ENCODE results near the gene PHIP.
A peak's percentile ranks its signal among the peaks of the same experiment; 100 is the strongest.

PHIP gene

GRCh38 chr6:79076782-79077641 is 1.0 kb downstream of the PHIP start:
- H3K79me2 ChIP-seq (ENCODE audit: low read length): peaks cover 48% of the 10 kb centered on the region

GRCh38 chr6:79076160-79076559 is 1.9 kb downstream of the PHIP start:
- Histone ChIP-seq H3K4me1 (ENCODE audit: low read length) (peaks cover 53% of the 10 kb centered on the region), H3K36me3 (replicated peaks; ENCODE audit: insufficient read depth, low read length) (peaks cover 3% of the 10 kb centered on the region; the same call in 1 of the 2 replicates), H3F3A (ENCODE audit: insufficient read depth, low read length) (peaks cover 34% of the 10 kb centered on the region), H4K20me1 (ENCODE audit: insufficient read depth, low read length) (no peaks in the 10 kb centered on the region), H3K4me3 (ENCODE audit: low read length) (peak overlapping the region; percentile 68), H3K9me2 (replicated peaks; ENCODE audit: insufficient read depth, low read length) (no peaks in the 10 kb centered on the region), H3K27me3 (replicated peaks; ENCODE audit: insufficient read depth, low read length) (no peaks in the 10 kb centered on the region), H3K79me2 (ENCODE audit: low read length) (peaks cover 56% of the 10 kb centered on the region), H3K4me2 (ENCODE audit: low read depth, low read length) (peak overlapping the region; percentile 62), H2AFZ (ENCODE audit: low read length) (no peak overlapping the region), H3K9me3 (replicated peaks; ENCODE audit: insufficient read depth, low read length) (no peaks in the 10 kb centered on the region), H3K27ac (ENCODE audit: low read length) (peak overlapping the region; percentile 44; the same call in 1 of the 2 replicates), H3K9ac (ENCODE audit: low read length) (peak overlapping the region; percentile 43; the same call in 1 of the 2 replicates)
- no peak for TF ChIP-seq EZH2phosphoT487 (IDR thresholded peaks at IDR 0.05; ENCODE audit: low read length)
- no peak for TF ChIP-seq CTCF (IDR thresholded peaks at IDR 0.05; ENCODE audit: low read length)
- TF ChIP-seq EZH2 (optimal IDR thresholded peaks at IDR 0.05; ENCODE audit: low read depth, low read length): no peak
- no peak for DNase-seq

More at GRCh38 chr6:79076782-79077641, 1.0 kb downstream of the PHIP start:
- peaks cover 26% of the 10 kb centered on the region for H3F3A ChIP-seq (ENCODE audit: insufficient read depth, low read length)
- H3K9me2 ChIP-seq (replicated peaks; ENCODE audit: insufficient read depth, low read length): no peaks in the 10 kb centered on the region
- peak overlapping the region; percentile 89 for H3K9ac ChIP-seq (ENCODE audit: low read length)
- TF ChIP-seq EZH2 (optimal IDR thresholded peaks at IDR 0.05; ENCODE audit: low read depth, low read length) (no peak), CTCF (IDR thresholded peaks at IDR 0.05; ENCODE audit: low read length) (no peak), EZH2phosphoT487 (IDR thresholded peaks at IDR 0.05; ENCODE audit: low read length) (no peak)
- H3K9me3 ChIP-seq (replicated peaks; ENCODE audit: insufficient read depth, low read length): no peaks in the 10 kb centered on the region
- peak overlapping the region; percentile 62 for H3K4me2 ChIP-seq (ENCODE audit: low read depth, low read length)
- peak; percentile 87 for DNase-seq
- peaks cover 46% of the 10 kb centered on the region for H3K4me1 ChIP-seq (ENCODE audit: low read length)
- no peaks in the 10 kb centered on the region for H4K20me1 ChIP-seq (ENCODE audit: insufficient read depth, low read length)
- no peaks in the 10 kb centered on the region for H3K27me3 ChIP-seq (replicated peaks; ENCODE audit: insufficient read depth, low read length)
- H3K4me3 ChIP-seq (ENCODE audit: low read length): peak overlapping the region; percentile 83
- H3K27ac ChIP-seq (ENCODE audit: low read length): peak overlapping the region; percentile 86
- H2AFZ ChIP-seq (ENCODE audit: low read length): peak overlapping the region; percentile 73; the same call in 1 of the 2 replicates
- H3K36me3 ChIP-seq (replicated peaks; ENCODE audit: insufficient read depth, low read length): peaks cover 3% of the 10 kb centered on the region; the same call in 1 of the 2 replicates

DNA sequence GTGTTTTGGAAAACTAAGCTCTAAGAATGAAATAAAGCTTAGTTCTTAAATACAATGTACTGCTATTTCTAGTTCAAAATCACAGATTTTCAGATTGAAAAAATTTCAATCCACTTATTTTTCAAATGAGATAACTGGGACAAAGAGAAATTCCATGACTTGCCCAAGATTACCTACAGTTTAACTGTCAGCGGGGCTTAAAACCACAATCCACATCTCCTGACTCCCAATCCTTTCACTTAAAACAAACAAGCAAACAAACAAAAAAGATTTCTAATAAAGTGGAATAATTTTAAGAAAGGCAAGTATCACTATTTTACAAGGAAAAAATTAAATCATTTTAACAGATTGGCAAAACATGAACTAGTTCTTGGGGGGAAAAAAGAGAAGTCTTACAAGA is 4.2 kb downstream of the PHIP start:
- TF ChIP-seq EZH2 (optimal IDR thresholded peaks at IDR 0.05; ENCODE audit: low read depth, low read length) (no peak), CTCF (IDR thresholded peaks at IDR 0.05; ENCODE audit: low read length) (no peak), EZH2phosphoT487 (IDR thresholded peaks at IDR 0.05; ENCODE audit: low read length) (no peak)
- H2AFZ ChIP-seq (ENCODE audit: low read length): no peak overlapping the region
- H3K4me2 ChIP-seq (ENCODE audit: low read depth, low read length): peak overlapping the region; percentile 30
- no peaks in the 10 kb centered on the region for H3K9me2 ChIP-seq (replicated peaks; ENCODE audit: insufficient read depth, low read length)
- no peak overlapping the region for H3K4me3 ChIP-seq (ENCODE audit: low read length)
- H4K20me1 ChIP-seq (ENCODE audit: insufficient read depth, low read length): no peaks in the 10 kb centered on the region
- peaks cover 71% of the 10 kb centered on the region for H3K79me2 ChIP-seq (ENCODE audit: low read length)
- no peak overlapping the region for H3K9ac ChIP-seq (ENCODE audit: low read length)
- H3F3A ChIP-seq (ENCODE audit: insufficient read depth, low read length): peaks cover 46% of the 10 kb centered on the region
- peaks cover 62% of the 10 kb centered on the region for H3K4me1 ChIP-seq (ENCODE audit: low read length)
- no peaks in the 10 kb centered on the region for H3K27me3 ChIP-seq (replicated peaks; ENCODE audit: insufficient read depth, low read length)
- H3K27ac ChIP-seq (ENCODE audit: low read length): no peak overlapping the region
- DNase-seq: no peak
- peaks cover 3% of the 10 kb centered on the region; the same call in 1 of the 2 replicates for H3K36me3 ChIP-seq (replicated peaks; ENCODE audit: insufficient read depth, low read length)
- H3K9me3 ChIP-seq (replicated peaks; ENCODE audit: insufficient read depth, low read length): no peaks in the 10 kb centered on the region
